ENCODE measurements around the gene FLRT2.

The FLRT2 gene

GRCh38 chr14:85576218-85576617, 46.3 kb downstream of the FLRT2 start:
- no peaks in the 10 kb centered on the region for H3K9me3 ChIP-seq (ENCODE audit: low read length)
- no peaks in the 10 kb centered on the region for H4K20me1 ChIP-seq (ENCODE audit: insufficient read depth, low read length)
- H3K27me3 ChIP-seq (ENCODE audit: insufficient read depth, low read length), result no peaks in the 10 kb centered on the region
- no peak overlapping the region for H3K4me3 ChIP-seq (ENCODE audit: low read depth, low read length, poor library complexity, severe bottlenecking)
- no peaks in the 10 kb centered on the region for H3K4me1 ChIP-seq (ENCODE audit: insufficient read depth, low read length, severe bottlenecking)
- TF ChIP-seq EZH2 (IDR thresholded peaks at IDR 0.05; ENCODE audit: borderline replicate concordance, low read length) (no peak), CTCF (IDR thresholded peaks at IDR 0.05; ENCODE audit: low read length) (no peak)
- no peaks in the 10 kb centered on the region for H3F3A ChIP-seq (ENCODE audit: insufficient read depth, low read length)
- H2AFZ ChIP-seq (ENCODE audit: low read length), result no peak overlapping the region
- no peak overlapping the region for H3K4me2 ChIP-seq (ENCODE audit: low read length)
- H3K9ac ChIP-seq (ENCODE audit: low read length), result no peak overlapping the region
- no peaks in the 10 kb centered on the region for H3K79me2 ChIP-seq (ENCODE audit: insufficient read depth, low read length)
- H3K36me3 ChIP-seq (ENCODE audit: insufficient read depth, low read length), result no peaks in the 10 kb centered on the region
- no peak overlapping the region for H3K27ac ChIP-seq (ENCODE audit: low read depth, low read length, poor library complexity, severe bottlenecking)
- H3K9me2 ChIP-seq (ENCODE audit: low read depth, low read length), result no peaks in the 10 kb centered on the region

GRCh38 chr14:85576848-85577542, 47.1 kb downstream of the FLRT2 start:
- no peak for TF ChIP-seq CTCF (IDR thresholded peaks at IDR 0.05; ENCODE audit: low read length)

GRCh38 chr14:85577543-85578114, 47.7 kb downstream of the FLRT2 start:
- Histone ChIP-seq H3K27me3 (ENCODE audit: insufficient read depth, low read length) (no peaks in the 10 kb centered on the region), H3K79me2 (ENCODE audit: insufficient read depth, low read length) (no peaks in the 10 kb centered on the region), H4K20me1 (ENCODE audit: insufficient read depth, low read length) (no peaks in the 10 kb centered on the region), H2AFZ (ENCODE audit: low read length) (no peak overlapping the region), H3K9ac (ENCODE audit: low read length) (no peak overlapping the region), H3F3A (ENCODE audit: insufficient read depth, low read length) (no peaks in the 10 kb centered on the region), H3K9me2 (ENCODE audit: low read depth, low read length) (no peaks in the 10 kb centered on the region), H3K9me3 (ENCODE audit: low read length) (no peaks in the 10 kb centered on the region), H3K4me3 (ENCODE audit: low read depth, low read length, poor library complexity, severe bottlenecking) (no peak overlapping the region), H3K4me1 (ENCODE audit: insufficient read depth, low read length, severe bottlenecking) (no peaks in the 10 kb centered on the region), H3K4me2 (ENCODE audit: low read length) (no peak overlapping the region), H3K36me3 (ENCODE audit: insufficient read depth, low read length) (no peaks in the 10 kb centered on the region), H3K27ac (ENCODE audit: low read depth, low read length, poor library complexity, severe bottlenecking) (no peak overlapping the region)
- no peak for TF ChIP-seq EZH2 (IDR thresholded peaks at IDR 0.05; ENCODE audit: borderline replicate concordance, low read length)
- TF ChIP-seq CTCF (IDR thresholded peaks at IDR 0.05; ENCODE audit: low read length), result no peak

More at GRCh38 chr14:85576848-85577542, 47.1 kb downstream of the FLRT2 start:
- no peaks in the 10 kb centered on the region for H4K20me1 ChIP-seq (ENCODE audit: insufficient read depth, low read length)
- no peak overlapping the region for H3K4me3 ChIP-seq (ENCODE audit: low read depth, low read length, poor library complexity, severe bottlenecking)
- H3K27ac ChIP-seq (ENCODE audit: low read depth, low read length, poor library complexity, severe bottlenecking), result no peak overlapping the region
- no peaks in the 10 kb centered on the region for H3K36me3 ChIP-seq (ENCODE audit: insufficient read depth, low read length)
- H3K9me2 ChIP-seq (ENCODE audit: low read depth, low read length), result no peaks in the 10 kb centered on the region
- no peak overlapping the region for H3K9ac ChIP-seq (ENCODE audit: low read length)
- H3K79me2 ChIP-seq (ENCODE audit: insufficient read depth, low read length), result no peaks in the 10 kb centered on the region
- no peak overlapping the region for H2AFZ ChIP-seq (ENCODE audit: low read length)
- no peak overlapping the region for H3K4me2 ChIP-seq (ENCODE audit: low read length)
- no peaks in the 10 kb centered on the region for H3F3A ChIP-seq (ENCODE audit: insufficient read depth, low read length)
- H3K9me3 ChIP-seq (ENCODE audit: low read length), result no peaks in the 10 kb centered on the region
- H3K4me1 ChIP-seq (ENCODE audit: insufficient read depth, low read length, severe bottlenecking), result no peaks in the 10 kb centered on the region
- H3K27me3 ChIP-seq (ENCODE audit: insufficient read depth, low read length), result no peaks in the 10 kb centered on the region
